H1 (cell line): Measurements from ENCODE around the gene ZNF407.

ENCODE experiments used
- CEBPB ChIP-seq: IDR thresholded peaks from 2 replicates; pipeline ENCODE4 v1.6.1; 2012; ENCODE audit warnings: low read depth, low read length
- CTCF ChIP-seq, 3 experiments: IDR thresholded peaks; 1 replicate in 2 of 3; 2 replicates in 1 of 3; pipeline versions ENCODE4 v1.5.1 to v1.6.1; 2011; ENCODE audit warnings: low read length in 3 of 3, mild to moderate bottlenecking in 3 of 3, inconsistent platforms in 2 of 3, low read depth in 1 of 3, moderate library complexity in 1 of 3; ENCODE audit not compliant: insufficient read depth in 1 of 3; ENCODE audit errors: control extremely low read depth in 1 of 3
- EP300 ChIP-seq, 2 experiments: IDR thresholded peaks; 1 replicate in 1 of 2; 2 replicates in 1 of 2; pipeline ENCODE4 v1.6.1; 2011 to 2012; ENCODE audit warnings: low read depth in 2 of 2, low read length in 2 of 2, mild to moderate bottlenecking in 2 of 2, borderline replicate concordance in 1 of 2, inconsistent platforms in 1 of 2, moderate library complexity in 1 of 2
- GTF2F1 ChIP-seq: IDR thresholded peaks from 2 replicates; pipeline ENCODE4 v1.6.1; 2012; ENCODE audit warnings: low read depth, low read length, improper control_type of control experiment, borderline replicate concordance
- KDM5A ChIP-seq: fragments of 200-600 bp; IDR thresholded peaks from 2 replicates; pipeline ENCODE4 v1.7.1; 2012; ENCODE audit warnings: mild to moderate bottlenecking, low read length, inconsistent platforms, mixed read lengths
- POLR2AphosphoS5 ChIP-seq: IDR thresholded peaks from 2 replicates; pipeline ENCODE4 v1.6.1; 2011; ENCODE audit warnings: low read depth, low read length
- RFX5 ChIP-seq: IDR thresholded peaks from 2 replicates; pipeline ENCODE4 v1.6.1; 2011; ENCODE audit warnings: low read depth, low read length, improper control_type of control experiment, borderline replicate concordance
- SUZ12 ChIP-seq: fragments of 200-600 bp; sonication (generic); IDR thresholded peaks from 2 replicates; pipeline ENCODE4 v1.6.1; 2012; ENCODE audit warnings: mild to moderate bottlenecking, inconsistent platforms, low read length, moderate library complexity, mixed read lengths

GRCh38 chr18:74959216-74959615 lies 361.5 kb downstream of the ZNF407 start:
- TF ChIP-seq EP300 (IDR thresholded peaks at IDR 0.05; ENCODE audit: borderline replicate concordance in 1 of 2, low read depth in 2 of 2, low read length in 2 of 2) = no peak
- TF ChIP-seq RFX5 = no peak
- TF ChIP-seq GTF2F1 = no peak
- TF ChIP-seq POLR2AphosphoS5 = no peak
- TF ChIP-seq CTCF (IDR thresholded peaks at IDR 0.05; ENCODE audit: control extremely low read depth in 1 of 3, insufficient read depth in 1 of 3, low read depth in 1 of 3, low read length in 3 of 3) = no peak
- TF ChIP-seq KDM5A = no peak
- no peak for TF ChIP-seq CEBPB
- TF ChIP-seq SUZ12 = no peak
